Karpas-422 (cell line): ENCODE data around the gene MVK. TPM values are rescaled to one million over a fixed set of nuclear protein-coding genes. Genes with fewer than 3 reads are reported as not detected.

Experiments used
- DNase-seq: peaks from one replicate; pipeline ENCODE4 v3.0.0-alpha.2; 2015
- H2AFZ ChIP-seq: fragments of 200-600 bp; sonication (generic); 2 replicates; pipeline ENCODE4 v1.6.1; 2014; ENCODE audit warnings: antibody characterized with exemption, low read length, mixed read lengths
- H3K27ac ChIP-seq: fragments of 200-600 bp; sonication (generic); 2 replicates; pipeline ENCODE4 v1.5.1; 2014; ENCODE audit warnings: mild to moderate bottlenecking, low read length, moderate library complexity
- H3K27me3 ChIP-seq: fragments of 200-600 bp; sonication (generic); 2 replicates; pipeline ENCODE4 v1.6.1; 2014; ENCODE audit warnings: low read length, mixed read lengths
- H3K36me3 ChIP-seq: fragments of 200-600 bp; sonication (generic); 2 replicates; pipeline ENCODE4 v1.6.1; 2014; ENCODE audit warnings: low read length, mixed read lengths; ENCODE audit not compliant: insufficient read depth
- H3K4me1 ChIP-seq: fragments of 200-600 bp; sonication (generic); 2 replicates; pipeline ENCODE4 v1.6.1; 2014; ENCODE audit warnings: mild to moderate bottlenecking, low read length, mixed read lengths
- H3K4me2 ChIP-seq: fragments of 200-600 bp; sonication (generic); 2 replicates; pipeline ENCODE4 v1.6.1; 2014; ENCODE audit warnings: low read length, low read depth, mild to moderate bottlenecking; ENCODE audit not compliant: poor library complexity, severe bottlenecking
- H3K4me3 ChIP-seq: fragments of 200-600 bp; sonication (generic); 2 replicates; pipeline ENCODE4 v1.5.1; 2014; ENCODE audit warnings: mild to moderate bottlenecking, antibody characterized with exemption, low read length, mixed read lengths
- H3K79me2 ChIP-seq: fragments of 200-600 bp; sonication (generic); 2 replicates; pipeline ENCODE4 v1.6.1; 2014; ENCODE audit warnings: mild to moderate bottlenecking, low read length, mixed read lengths
- H3K9ac ChIP-seq: fragments of 200-600 bp; sonication (generic); 2 replicates; pipeline ENCODE4 v1.6.0; 2014; ENCODE audit warnings: low read length
- H3K9me2 ChIP-seq: fragments of 200-600 bp; sonication (generic), shearing (Covaris generic); replicated peaks from 2 replicates; pipeline ENCODE4 v1.6.0; 2014; ENCODE audit warnings: mild to moderate bottlenecking, low read length, moderate library complexity; ENCODE audit not compliant: insufficient read depth
- H3K9me3 ChIP-seq: fragments of 300-700, 200-600 bp; sonication (generic); 2 replicates; pipeline ENCODE4 v1.6.1; 2014; ENCODE audit warnings: low read length, mixed read lengths
- H4K20me1 ChIP-seq: fragments of 200-600 bp; sonication (generic); 2 replicates; pipeline ENCODE4 v1.6.1; 2014; ENCODE audit warnings: mild to moderate bottlenecking, antibody characterized with exemption, low read length, low read depth; ENCODE audit not compliant: insufficient read depth
- total RNA-seq: library from RNA; depleted of rRNA; stranded (reverse); fragments of >200 nt; shearing (Covaris generic); gene quantifications from 2 replicates; pipeline ENCODE4 v1.2.3, GENCODE V29; 2014; ENCODE audit warnings: low replicate concordance

MVK gene
- total RNA-seq, 1 experiment from 2014 or later, result 14.7 TPM

DNA sequence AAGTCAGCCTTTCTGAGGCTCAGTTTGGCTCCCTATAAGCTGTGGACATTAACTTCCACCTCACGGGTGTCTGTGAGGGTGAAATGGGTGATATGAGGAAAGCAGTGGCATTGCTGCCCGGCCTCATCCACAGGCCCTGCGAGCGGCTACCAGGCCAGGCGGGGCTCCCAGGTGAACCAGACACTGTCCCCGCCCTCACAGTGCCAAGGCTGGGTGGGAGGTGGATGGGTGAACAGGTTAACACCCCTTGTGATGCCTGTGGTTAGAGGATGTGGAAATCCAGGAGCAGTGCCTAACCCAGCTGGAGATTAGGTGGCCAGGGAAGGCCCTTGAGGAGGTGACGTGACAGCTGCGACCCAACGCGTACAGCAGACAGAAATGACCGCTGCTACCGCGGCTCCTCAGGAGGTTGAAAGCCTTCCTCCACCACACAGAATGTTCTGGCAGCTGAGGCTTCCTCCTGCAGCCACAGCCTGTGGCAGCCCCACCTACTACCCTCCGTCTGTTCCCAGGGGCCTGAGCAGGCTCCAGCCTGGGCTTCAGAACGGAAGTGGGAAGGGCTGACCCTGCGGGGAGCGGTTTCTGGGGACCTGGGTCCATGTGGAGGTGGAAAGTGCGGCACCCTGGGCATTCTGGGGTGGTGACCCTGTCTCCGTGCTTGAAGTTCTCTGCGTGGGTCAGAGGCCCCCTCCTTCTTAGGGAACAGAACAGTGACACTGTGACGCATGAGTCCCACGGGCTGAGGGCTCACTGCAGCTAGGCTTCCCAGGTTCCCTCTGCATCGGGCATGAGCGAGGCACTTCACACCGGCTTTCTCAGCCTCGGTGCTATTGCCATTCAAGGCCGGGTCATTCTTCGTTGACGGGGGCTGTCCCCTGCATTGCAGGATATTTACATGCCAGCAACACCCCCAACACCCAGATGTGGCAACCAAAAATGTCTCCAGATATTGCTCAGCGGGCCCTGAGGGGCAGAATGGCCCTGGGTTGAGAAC lies 10.0 kb upstream of the MVK start:
- no peak overlapping the region for H3K4me3 ChIP-seq
- no peaks in the 10 kb centered on the region for H3K4me1 ChIP-seq

DNA sequence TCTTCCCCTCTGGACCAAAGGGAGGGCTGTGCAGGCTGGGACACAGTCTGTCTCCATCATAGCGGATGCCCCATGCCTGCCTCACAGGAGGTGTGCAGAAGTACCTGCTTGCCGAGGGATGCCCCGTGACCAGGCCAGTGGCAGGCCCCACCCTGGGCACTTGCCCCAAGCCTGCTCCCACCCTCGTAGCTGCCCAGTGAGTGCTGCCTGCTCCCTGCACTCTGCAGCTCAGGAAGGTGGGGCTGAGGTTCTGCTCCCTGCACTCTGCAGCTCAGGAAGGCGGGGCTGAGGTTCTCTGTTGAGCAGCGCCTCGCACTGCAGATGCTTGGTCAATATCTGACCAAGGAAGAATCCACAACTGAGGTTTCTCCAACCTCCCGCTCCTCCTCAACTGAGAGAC lies 7.2 kb upstream of the MVK start:
- no peak overlapping the region for H3K9ac ChIP-seq
- H3K36me3 ChIP-seq, result peaks cover 29% of the 10 kb centered on the region
- no peak overlapping the region for H2AFZ ChIP-seq

More for the DNA sequence above, 10.0 kb upstream of the MVK start:
- no peak overlapping the region for H2AFZ ChIP-seq
- H3K9me3 ChIP-seq, result peaks cover 3% of the 10 kb centered on the region; the same call in 1 of the 2 replicates
- DNase-seq, result no peak
- H3K27ac ChIP-seq, result no peak overlapping the region
- H3K27me3 ChIP-seq, result no peaks in the 10 kb centered on the region
- H4K20me1 ChIP-seq, result no peaks in the 10 kb centered on the region
- no peak overlapping the region for H3K4me2 ChIP-seq
- no peak overlapping the region for H3K9ac ChIP-seq
- no peaks in the 10 kb centered on the region for H3K9me2 ChIP-seq
- no peaks in the 10 kb centered on the region for H3K79me2 ChIP-seq
- peaks cover 29% of the 10 kb centered on the region for H3K36me3 ChIP-seq

DNA sequence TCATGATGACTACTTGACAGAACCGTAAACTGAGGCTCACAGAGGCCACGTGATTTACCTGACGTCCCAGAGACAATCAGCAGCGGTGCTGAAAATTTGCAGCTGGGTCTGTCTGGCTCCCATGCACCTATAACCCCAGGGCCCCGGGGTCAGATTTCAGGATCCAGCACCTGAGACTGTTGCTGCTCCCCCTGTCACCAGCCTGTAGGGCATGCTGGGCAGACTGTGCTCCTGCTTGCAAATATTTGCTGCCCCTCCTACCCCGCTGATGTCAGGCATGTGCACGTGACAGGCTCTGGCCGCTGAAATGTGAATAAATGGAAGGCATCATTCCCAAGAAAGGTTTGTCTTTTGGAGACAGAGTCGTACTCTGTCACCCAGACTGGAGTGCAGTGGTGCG lies 6.3 kb upstream of the MVK start:
- Histone ChIP-seq H3K36me3 (peaks cover 28% of the 10 kb centered on the region), H3K4me2 (no peak overlapping the region), H3K9ac (no peak overlapping the region), H3K4me1 (peaks cover 6% of the 10 kb centered on the region), H3K27me3 (no peaks in the 10 kb centered on the region), H2AFZ (no peak overlapping the region), H3K27ac (no peak overlapping the region), H4K20me1 (no peaks in the 10 kb centered on the region), H3K9me2 (no peaks in the 10 kb centered on the region), H3K9me3 (peaks cover 3% of the 10 kb centered on the region; the same call in 1 of the 2 replicates), H3K4me3 (no peak overlapping the region), H3K79me2 (peaks cover 5% of the 10 kb centered on the region; the same call in 1 of the 2 replicates)
- no peak for DNase-seq

More for the DNA sequence above, 7.2 kb upstream of the MVK start:
- Histone ChIP-seq H3K27ac (no peak overlapping the region), H3K4me1 (no peaks in the 10 kb centered on the region), H3K27me3 (no peaks in the 10 kb centered on the region), H3K9me3 (peaks cover 3% of the 10 kb centered on the region; the same call in 1 of the 2 replicates), H4K20me1 (no peaks in the 10 kb centered on the region), H3K79me2 (no peaks in the 10 kb centered on the region), H3K4me2 (no peak overlapping the region), H3K9me2 (no peaks in the 10 kb centered on the region), H3K4me3 (no peak overlapping the region)
- DNase-seq, result no peak

DNA sequence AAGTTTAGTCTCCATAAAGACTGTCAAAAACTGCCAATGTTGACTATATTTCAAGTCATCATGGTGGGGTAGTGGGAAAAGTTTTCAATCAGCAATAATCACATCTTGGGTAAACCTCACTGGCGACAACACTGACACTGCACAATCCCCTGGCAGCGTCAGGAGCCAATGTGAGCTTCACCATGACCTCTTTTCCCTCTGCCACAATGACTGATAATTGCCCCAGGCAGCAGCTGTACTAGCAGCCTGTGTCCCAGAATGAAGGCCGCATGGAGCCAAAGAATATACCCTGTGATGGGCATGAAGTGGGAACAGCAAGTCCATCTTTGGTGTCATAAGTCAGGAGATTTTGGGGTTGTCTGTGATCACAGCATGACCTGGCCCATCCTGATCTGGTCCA lies 5.6 kb upstream of the MVK start:
- H3K27me3 ChIP-seq, result no peaks in the 10 kb centered on the region
- no peak overlapping the region for H3K27ac ChIP-seq
- no peak overlapping the region for H3K9ac ChIP-seq
- peaks cover 13% of the 10 kb centered on the region for H3K4me1 ChIP-seq
- no peaks in the 10 kb centered on the region for H4K20me1 ChIP-seq
- H3K9me2 ChIP-seq, result no peaks in the 10 kb centered on the region
- H3K36me3 ChIP-seq, result peaks cover 21% of the 10 kb centered on the region
- no peaks in the 10 kb centered on the region; the same call in 1 of the 2 replicates for H3K9me3 ChIP-seq
- peaks cover 11% of the 10 kb centered on the region for H3K79me2 ChIP-seq
- DNase-seq, result no peak
- no peak overlapping the region for H3K4me2 ChIP-seq
- H3K4me3 ChIP-seq, result no peak overlapping the region
- no peak overlapping the region for H2AFZ ChIP-seq

DNA sequence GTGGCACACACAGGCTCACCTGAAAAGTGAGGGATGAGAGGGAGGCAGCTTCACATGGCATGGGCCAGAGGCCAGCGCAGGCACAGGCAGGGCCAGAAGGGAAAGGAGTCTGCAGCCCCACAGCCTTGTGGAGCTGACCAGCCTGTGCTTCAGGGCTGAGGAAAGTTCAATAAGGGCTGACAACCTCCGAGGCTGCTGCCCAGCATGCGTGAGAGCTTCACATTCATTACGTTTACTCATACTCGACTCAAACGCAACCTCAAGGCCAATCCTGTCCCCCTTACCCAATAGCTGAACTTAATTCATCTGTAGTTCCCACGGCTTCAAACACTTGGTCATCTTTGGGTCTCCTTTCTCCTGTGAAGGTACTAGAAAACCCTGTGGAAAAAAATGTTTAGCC lies 5.1 kb upstream of the MVK start:
- H3K9ac ChIP-seq, result no peak overlapping the region
- H3K36me3 ChIP-seq, result peaks cover 17% of the 10 kb centered on the region
- H3K4me2 ChIP-seq, result no peak overlapping the region
- peaks cover 12% of the 10 kb centered on the region for H3K79me2 ChIP-seq
- H2AFZ ChIP-seq, result no peak overlapping the region
- no peaks in the 10 kb centered on the region; the same call in 1 of the 2 replicates for H3K9me3 ChIP-seq
- H3K4me1 ChIP-seq, result peaks cover 13% of the 10 kb centered on the region
- H3K4me3 ChIP-seq, result no peak overlapping the region
- no peak for DNase-seq
- H3K9me2 ChIP-seq, result no peaks in the 10 kb centered on the region
- no peak overlapping the region for H3K27ac ChIP-seq
- no peaks in the 10 kb centered on the region for H3K27me3 ChIP-seq
- no peaks in the 10 kb centered on the region for H4K20me1 ChIP-seq

DNA sequence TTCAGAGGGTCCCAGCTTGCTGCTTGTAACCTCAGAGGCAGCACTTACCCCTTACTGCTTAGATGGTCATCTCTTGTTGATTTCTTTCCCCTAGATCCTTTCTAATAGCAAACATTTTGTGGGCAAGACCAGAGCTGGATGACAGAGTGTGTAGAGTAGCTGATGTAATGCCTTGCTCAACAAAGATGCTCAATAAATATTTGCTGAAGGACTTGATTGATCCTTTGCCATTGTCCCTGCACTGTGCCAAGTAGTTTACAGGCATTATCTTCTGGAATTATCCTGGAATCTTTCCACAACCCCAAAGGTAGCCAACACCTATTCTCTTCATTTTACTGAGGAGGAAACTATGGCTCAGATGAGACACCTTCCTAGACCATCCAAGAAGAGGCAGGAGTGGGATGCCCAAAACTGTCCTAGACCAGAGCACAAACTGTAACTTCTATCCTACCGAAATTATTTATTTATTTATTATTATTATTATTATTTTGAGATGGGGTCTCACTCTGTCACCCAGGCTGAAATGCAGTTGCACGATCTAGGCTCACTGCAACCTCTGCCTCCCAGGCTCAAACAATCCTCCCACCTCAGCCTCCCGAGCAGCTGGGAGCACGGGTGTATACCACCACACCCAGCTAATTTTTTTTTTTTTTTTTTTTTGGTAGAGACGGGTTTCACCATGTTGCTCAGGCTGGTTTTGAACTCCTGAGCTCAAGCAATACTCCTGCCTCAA lies 1.7 kb upstream of the MVK start:
- Histone ChIP-seq H3K4me2 (peak overlapping the region; percentile 96), H3K9me3 (no peaks in the 10 kb centered on the region), H3K9ac (peak overlapping the region; percentile 77), H3K4me3 (peak overlapping the region; percentile 81; the same call in 1 of the 2 replicates), H2AFZ (no peak overlapping the region), H3K9me2 (no peaks in the 10 kb centered on the region), H4K20me1 (no peaks in the 10 kb centered on the region), H3K36me3 (peaks cover 14% of the 10 kb centered on the region), H3K4me1 (peaks cover 27% of the 10 kb centered on the region), H3K27me3 (no peaks in the 10 kb centered on the region), H3K79me2 (peaks cover 29% of the 10 kb centered on the region), H3K27ac (no peak overlapping the region; the same call in 1 of the 2 replicates)
- no peak for DNase-seq

DNA sequence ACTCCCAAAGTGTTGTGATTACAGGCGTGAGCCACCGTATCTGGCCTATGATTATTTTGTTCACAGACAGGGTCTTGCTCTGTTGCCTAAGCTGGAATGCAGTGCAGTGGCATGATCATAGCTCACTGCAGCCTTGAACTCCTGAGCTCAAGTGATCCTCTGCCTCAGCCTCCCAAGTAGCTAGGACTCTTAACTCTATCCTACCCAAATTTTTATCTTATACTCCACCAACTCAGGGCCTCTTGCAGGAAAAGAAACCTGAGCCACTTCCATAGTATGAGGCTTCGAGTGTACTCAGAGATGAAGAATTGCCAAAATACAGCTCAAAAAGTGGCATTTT lies 1.1 kb upstream of the MVK start:
- Histone ChIP-seq H3K9ac (peak overlapping the region; percentile 77), H3K27me3 (no peaks in the 10 kb centered on the region), H3K9me3 (no peaks in the 10 kb centered on the region), H3K4me3 (peak overlapping the region; percentile 81), H3K27ac (peak overlapping the region; percentile 59; the same call in 1 of the 2 replicates), H3K36me3 (peaks cover 19% of the 10 kb centered on the region), H3K9me2 (no peaks in the 10 kb centered on the region), H3K79me2 (peaks cover 29% of the 10 kb centered on the region), H2AFZ (peak overlapping the region; percentile 73; the same call in 1 of the 2 replicates), H4K20me1 (no peaks in the 10 kb centered on the region), H3K4me1 (peaks cover 27% of the 10 kb centered on the region), H3K4me2 (peak overlapping the region; percentile 96)
- DNase-seq, result no peak

DNA sequence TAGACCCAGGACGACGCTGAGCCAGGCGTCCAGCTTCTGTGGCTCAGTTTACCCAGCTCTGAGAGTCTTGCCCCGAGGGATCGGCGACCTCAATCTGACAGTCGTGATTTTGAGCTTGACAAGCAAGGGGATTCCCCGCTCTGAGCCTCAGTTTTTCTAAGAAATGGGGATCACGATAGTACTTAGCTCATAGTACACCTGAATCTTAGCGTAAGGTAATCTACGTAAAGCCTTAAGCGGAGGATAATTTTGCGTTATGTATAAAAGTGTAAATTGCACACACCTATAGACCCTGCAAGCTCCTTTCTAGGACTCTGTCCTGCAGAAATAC lies 285 bp downstream of the MVK start:
- peak overlapping the region; percentile 38; the same call in 1 of the 2 replicates for H3K27ac ChIP-seq
- H2AFZ ChIP-seq, result peak overlapping the region; percentile 52; the same call in 1 of the 2 replicates
- no peak for DNase-seq
- no peaks in the 10 kb centered on the region for H4K20me1 ChIP-seq
- peak overlapping the region; percentile 77 for H3K9ac ChIP-seq
- H3K9me2 ChIP-seq, result no peaks in the 10 kb centered on the region
- peaks cover 27% of the 10 kb centered on the region for H3K4me1 ChIP-seq
- H3K27me3 ChIP-seq, result no peaks in the 10 kb centered on the region
- H3K79me2 ChIP-seq, result peaks cover 29% of the 10 kb centered on the region
- H3K4me2 ChIP-seq, result peak overlapping the region; percentile 76
- H3K36me3 ChIP-seq, result peaks cover 18% of the 10 kb centered on the region
- no peaks in the 10 kb centered on the region for H3K9me3 ChIP-seq
- peak overlapping the region; percentile 81 for H3K4me3 ChIP-seq
